ENCODE data around the gene PARVB. TPM values are rescaled to one million over a fixed set of nuclear protein-coding genes. Genes with fewer than 3 reads are reported as not detected.

PARVB gene
- total and polyA plus RNA-seq, 2 of the 8 experiments (the other 6 are each of a cell fraction or from before 2014, with no cell fraction given) = 14.5 to 18.6 TPM

- POLR2A ChIA-PET (ENCODE audit: partially characterized antibody) = no interaction called here
- Histone ChIP-seq H3K56ac (replicated peaks; ENCODE audit: insufficient read length, low read depth, low read length) (no peak overlapping the region), H3K4me2 (ENCODE audit: insufficient read depth in 1 of 2, low read depth in 2 of 2, low read length in 2 of 2) (no peak overlapping the region), H3K4me3 (ENCODE audit: extremely low read depth in 1 of 4, insufficient read depth in 2 of 4, low read depth in 3 of 4, low read length in 4 of 4) (no peak overlapping the region), H4K8ac (ENCODE audit: extremely low read depth, insufficient read depth, low read length) (no peak overlapping the region), H3K23ac (ENCODE audit: insufficient read length) (no peak overlapping the region), H3K18ac (ENCODE audit: extremely low read depth, low read length) (no peak overlapping the region), H2BK5ac (ENCODE audit: low read depth, low read length) (no peak overlapping the region), H4K20me1 (replicated peaks in 1 of 2; ENCODE audit: control insufficient read depth in 1 of 2, insufficient read depth in 2 of 2, low read length in 2 of 2) (peaks cover 0 to 6% of the 10 kb centered on the region in 2 experiments), H2AK5ac (ENCODE audit: low read depth, low read length) (no peak overlapping the region), H3K14ac (ENCODE audit: insufficient read length) (no peak overlapping the region), H3K9ac (replicated peaks in 1 of 4; ENCODE audit: extremely low read depth in 1 of 4, low read depth in 3 of 4, low read length in 3 of 4) (no peak overlapping the region; a peak in 1 of 7 replicates), H3K36me3 (ENCODE audit: control insufficient read depth in 2 of 4, insufficient read depth in 4 of 4, low read length in 3 of 4) (peaks cover 5 to 52% (median 16%) of the 10 kb centered on the region in 4 experiments), H4K91ac (replicated peaks; ENCODE audit: insufficient read length, low read length) (no peak overlapping the region), H2BK120ac (replicated peaks; ENCODE audit: low read depth, low read length) (no peak overlapping the region), H2AFZ (ENCODE audit: low read length) (no peak overlapping the region), H3K4ac (replicated peaks; ENCODE audit: insufficient read length, low read depth, low read length) (no peak overlapping the region), H4K5ac (ENCODE audit: insufficient read length, low read depth, low read length) (no peak overlapping the region), H2BK15ac (ENCODE audit: low read length) (no peak overlapping the region), H2BK12ac (ENCODE audit: low read depth, low read length) (no peak overlapping the region), H2BK20ac (ENCODE audit: low read length) (no peak overlapping the region), H3K79me2 (ENCODE audit: control insufficient read depth in 1 of 2, insufficient read depth in 2 of 2, low read length in 2 of 2) (no peaks in the 10 kb centered on the region), H3K23me2 (ENCODE audit: low read depth, low read length) (peaks cover 3% of the 10 kb centered on the region; the same call in 1 of the 2 replicates), H3K9me3 (ENCODE audit: insufficient read depth in 2 of 2, low read depth in 1 of 2, low read length in 1 of 2) (no peaks in the 10 kb centered on the region), H3K79me1 (ENCODE audit: low read depth, low read length) (no peaks in the 10 kb centered on the region), H3K27me3 (replicated peaks in 1 of 4; ENCODE audit: control insufficient read depth in 3 of 4, extremely low read depth in 1 of 4, insufficient read depth in 3 of 4, low read length in 3 of 4) (no peaks in the 10 kb centered on the region), H3K4me1 (replicated peaks in 1 of 4; ENCODE audit: control insufficient read depth in 3 of 4, insufficient read depth in 4 of 4, low read length in 3 of 4) (no peaks in the 10 kb centered on the region), H3K27ac (ENCODE audit: low read depth, low read length) (no peak overlapping the region)
- CTCF ChIA-PET (ENCODE audit: partially characterized antibody) = interaction anchor here (0.7 to 2.3 kb wide), 2 partner anchors 9 to 611 kb away, joined by 3 to 11 read pairs; no protein-coding TSS in a partner anchor
- DNase-seq (ENCODE audit: low read depth in 1 of 2, low spot score in 2 of 2) = no peak
- FAIRE-seq = no peak
- WGBS, 2 experiments (ENCODE audit: extremely low coverage in 1 of 2, insufficient coverage in 1 of 2, insufficient read length in 1 of 2, insufficient replicate concordance in 2 of 2, low coverage in 1 of 2, low lambda C conversion rate in 2 of 2, missing lambda C conversion rate in 1 of 2) = 92% methylated on average over 16 of the region's 16 CpGs; no CpG with 5 or more reads in 1 of the 2 experiments
- no peak for TF ChIP-seq ASH2L (IDR thresholded peaks at IDR 0.05; ENCODE audit: low read length)
- no peak for TF ChIP-seq TEAD4 (IDR thresholded peaks at IDR 0.05; ENCODE audit: low read depth, low read length)
- no peak for TF ChIP-seq BACH1 (IDR thresholded peaks at IDR 0.05; ENCODE audit: low read length)
- TF ChIP-seq FOSL1 (IDR thresholded peaks at IDR 0.05; ENCODE audit: insufficient read depth, low read depth, low read length) = no peak
- TF ChIP-seq JUND (IDR thresholded peaks at IDR 0.05; ENCODE audit: low read length) = no peak
- TF ChIP-seq POLR2AphosphoS5 (IDR thresholded peaks at IDR 0.05; ENCODE audit: low read depth, low read length) = no peak
- no peak for TF ChIP-seq RAD21 (IDR thresholded peaks at IDR 0.05 in 1 of 2, conservative IDR thresholded peaks at IDR 0.05 in 1 of 2; ENCODE audit: low read depth in 2 of 2, low read length in 2 of 2)
- TF ChIP-seq SRF (IDR thresholded peaks at IDR 0.05; ENCODE audit: low read depth, low read length) = no peak
- TF ChIP-seq CBX8 (IDR thresholded peaks at IDR 0.05; ENCODE audit: borderline replicate concordance, low read depth, low read length) = no peak
- no peak for TF ChIP-seq SP2 (IDR thresholded peaks at IDR 0.05; ENCODE audit: low read length)
- no peak for TF ChIP-seq TAF7 (optimal IDR thresholded peaks at IDR 0.05; ENCODE audit: borderline replicate concordance, low read depth, low read length)
- no peak for TF ChIP-seq BCL11A (IDR thresholded peaks at IDR 0.05; ENCODE audit: low read depth in 2 of 2, low read length in 2 of 2)
- TF ChIP-seq EP300 (IDR thresholded peaks at IDR 0.05; ENCODE audit: borderline replicate concordance in 1 of 2, low read depth in 2 of 2, low read length in 2 of 2) = no peak
- no peak for TF ChIP-seq CEBPB (IDR thresholded peaks at IDR 0.05; ENCODE audit: low read depth, low read length)
- no peak for TF ChIP-seq SUZ12 (IDR thresholded peaks at IDR 0.05; ENCODE audit: low read length)
Measured at GRCh38 chr22:43983808-43984207, 40.3 kb upstream of the PARVB start.
